Activated B cell treated with CpG ODN at 0.5 μM for 24 hours (primary cell): ENCODE data around the gene MYCBP. TPM values are rescaled to one million over a fixed set of nuclear protein-coding genes. Genes with fewer than 3 reads are reported as not detected.

Experiments
- ATAC-seq: fragments of 200-7000 bp; cut with Tn5 transposase; one replicate; pipeline ENCODE4 v1.10.0; 2021; ENCODE audit warnings: low read depth, mild to moderate bottlenecking, moderate library complexity
- CTCF ChIA-PET: fragments of 350-600 bp; sonication (Branson Sonifier 250); formaldehyde crosslinking; loops from one replicate; lab custom pipeline; 2021; ENCODE audit warnings: antibody characterized with exemption; lab: Charles Lee
- POLR2A ChIA-PET: fragments of 350-600 bp; sonication (Branson Sonifier 250); formaldehyde crosslinking; loops from one replicate; lab custom pipeline; 2021; ENCODE audit warnings: antibody characterized with exemption; lab: Charles Lee
- DNase-seq: peaks from one replicate; pipeline ENCODE4 v3.0.0; 2022
- H3K27ac Mint-ChIP-seq: one replicate; pipeline ENCODE4 v1.8.0; 2020; ENCODE audit warnings: mixed read lengths
- H3K27me3 Mint-ChIP-seq: one replicate; pipeline ENCODE4 v1.8.0; 2021; ENCODE audit warnings: mixed read lengths
- H3K36me3 Mint-ChIP-seq: one replicate; pipeline ENCODE4 v1.8.0; 2021; ENCODE audit warnings: low read depth, mixed read lengths
- H3K4me1 Mint-ChIP-seq: one replicate; pipeline ENCODE4 v1.8.0; 2021; ENCODE audit warnings: mixed read lengths
- H3K4me3 Mint-ChIP-seq: one replicate; pipeline ENCODE4 v1.8.0; 2020; ENCODE audit warnings: mild to moderate bottlenecking, mixed read lengths
- H3K9me3 Mint-ChIP-seq: one replicate; pipeline ENCODE4 v1.8.0; 2020; ENCODE audit warnings: mixed read lengths
- intact Hi-C: fragments of 100-400 bp; cut with micrococcal nuclease; formaldehyde crosslinking; loops from one replicate; pipeline ENCODE4 v1.15.1; 2024
- total RNA-seq: library from RNA; stranded (reverse); gene quantifications from 2 replicates; pipeline ENCODE4 v1.2.3, GENCODE V29; 2022
- TF ChIP-seq, protein P1 (sequence below): fragments of 200-600 bp; IDR thresholded peaks from one replicate; pipeline ENCODE4 v1.8.0; 2022; ENCODE audit warnings: antibody characterized with exemption, mild to moderate bottlenecking

The MYCBP gene
- total RNA-seq, 1 donor from 2014 or later: 18.6 TPM

DNA sequence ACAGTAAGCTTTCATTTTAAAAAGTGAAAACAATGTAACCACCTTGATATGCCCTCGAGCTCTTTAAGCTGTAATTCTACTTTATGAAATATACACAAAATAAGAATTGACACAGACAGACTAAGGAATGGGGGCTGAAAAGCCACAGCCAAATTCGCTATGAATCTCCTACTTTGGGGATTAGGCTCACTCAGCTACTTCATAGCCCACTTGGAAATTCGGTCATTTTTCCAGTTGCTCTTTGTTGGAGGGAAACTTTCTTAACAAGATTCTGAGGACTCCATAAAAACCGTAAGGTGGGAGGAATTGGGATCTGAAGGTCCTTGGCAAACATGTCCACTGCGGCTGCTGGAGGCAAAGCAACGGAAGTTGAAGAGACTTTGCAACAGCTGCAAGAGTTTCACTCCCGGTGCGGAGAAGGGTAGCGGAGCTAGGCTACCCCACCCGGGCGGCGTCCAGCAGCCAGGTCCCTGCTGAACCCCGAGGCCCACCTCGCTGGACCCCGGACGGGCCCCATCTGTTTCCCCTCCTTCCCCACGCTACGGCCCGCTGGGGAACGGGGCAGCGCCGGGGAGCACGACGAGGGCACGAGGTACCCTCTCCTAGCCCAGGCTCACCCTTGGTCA, 634 bp downstream of the MYCBP start:
- H3K9me3 Mint-ChIP-seq: no peaks in the 10 kb centered on the region
- no peaks in the 10 kb centered on the region for H3K27me3 Mint-ChIP-seq
- peaks cover 9% of the 10 kb centered on the region for H3K36me3 Mint-ChIP-seq
- no peak for DNase-seq
- peak; percentile 5 for ATAC-seq
- intact Hi-C loops: loop anchor here (1.0 to 10.0 kb wide), 5 partner anchors 13 to 1180 kb away; partner anchors contain the start of genes AKIRIN1, CDCA8 and RRAGC
- peak overlapping the region; percentile 83 for H3K27ac Mint-ChIP-seq
- POLR2A ChIA-PET: interaction anchor here (0.5 to 2.3 kb wide), 4 partner anchors 10 to 154 kb away, joined by 3 to 9 read pairs (median 8); partner anchors contain the start of genes NDUFS5 and RRAGC
- peak overlapping the region; percentile 92 for H3K4me3 Mint-ChIP-seq
- CTCF ChIA-PET: interaction anchor here (1.5 kb wide), 1 partner anchor 16 kb away, joined by 5 read pairs; no protein-coding TSS in a partner anchor
- peaks cover 29% of the 10 kb centered on the region for H3K4me1 Mint-ChIP-seq
- TF ChIP-seq, protein P1, sequence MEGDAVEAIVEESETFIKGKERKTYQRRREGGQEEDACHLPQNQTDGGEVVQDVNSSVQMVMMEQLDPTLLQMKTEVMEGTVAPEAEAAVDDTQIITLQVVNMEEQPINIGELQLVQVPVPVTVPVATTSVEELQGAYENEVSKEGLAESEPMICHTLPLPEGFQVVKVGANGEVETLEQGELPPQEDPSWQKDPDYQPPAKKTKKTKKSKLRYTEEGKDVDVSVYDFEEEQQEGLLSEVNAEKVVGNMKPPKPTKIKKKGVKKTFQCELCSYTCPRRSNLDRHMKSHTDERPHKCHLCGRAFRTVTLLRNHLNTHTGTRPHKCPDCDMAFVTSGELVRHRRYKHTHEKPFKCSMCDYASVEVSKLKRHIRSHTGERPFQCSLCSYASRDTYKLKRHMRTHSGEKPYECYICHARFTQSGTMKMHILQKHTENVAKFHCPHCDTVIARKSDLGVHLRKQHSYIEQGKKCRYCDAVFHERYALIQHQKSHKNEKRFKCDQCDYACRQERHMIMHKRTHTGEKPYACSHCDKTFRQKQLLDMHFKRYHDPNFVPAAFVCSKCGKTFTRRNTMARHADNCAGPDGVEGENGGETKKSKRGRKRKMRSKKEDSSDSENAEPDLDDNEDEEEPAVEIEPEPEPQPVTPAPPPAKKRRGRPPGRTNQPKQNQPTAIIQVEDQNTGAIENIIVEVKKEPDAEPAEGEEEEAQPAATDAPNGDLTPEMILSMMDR: no peak

- Mint-ChIP-seq H3K4me3 (no peak overlapping the region), H3K27ac (no peak overlapping the region), H3K27me3 (no peaks in the 10 kb centered on the region), H3K36me3 (peaks cover 18% of the 10 kb centered on the region), H3K4me1 (peaks cover 29% of the 10 kb centered on the region), H3K9me3 (no peaks in the 10 kb centered on the region)
- ATAC-seq (no peak), DNase-seq (no peak)
- TF ChIP-seq, protein P1: no peak
- CTCF ChIA-PET: no interaction called here
- POLR2A ChIA-PET: interaction anchor here (0.6 to 0.7 kb wide), 2 partner anchors 78 to 1231 kb away, joined by 4 to 7 read pairs; no protein-coding TSS in a partner anchor
- intact Hi-C loops: loop anchor here (10.0 kb wide), 1 partner anchor 394 kb away; no protein-coding TSS in a partner anchor
Observed at GRCh38 chr1:38870996-38871395, 2.2 kb downstream of the MYCBP start.

- Mint-ChIP-seq H3K9me3 (no peaks in the 10 kb centered on the region), H3K36me3 (peaks cover 43% of the 10 kb centered on the region), H3K27ac (no peak overlapping the region), H3K4me1 (peaks cover 20% of the 10 kb centered on the region), H3K4me3 (no peak overlapping the region), H3K27me3 (no peaks in the 10 kb centered on the region)
- no peak for DNase-seq
- intact Hi-C loops: no loop called here
- CTCF ChIA-PET: no interaction called here
- TF ChIP-seq, protein P1: no peak
- POLR2A ChIA-PET: no interaction called here
- ATAC-seq: no peak
Observed at GRCh38 chr1:38867208-38867607, 5.9 kb downstream of the MYCBP start.

DNA sequence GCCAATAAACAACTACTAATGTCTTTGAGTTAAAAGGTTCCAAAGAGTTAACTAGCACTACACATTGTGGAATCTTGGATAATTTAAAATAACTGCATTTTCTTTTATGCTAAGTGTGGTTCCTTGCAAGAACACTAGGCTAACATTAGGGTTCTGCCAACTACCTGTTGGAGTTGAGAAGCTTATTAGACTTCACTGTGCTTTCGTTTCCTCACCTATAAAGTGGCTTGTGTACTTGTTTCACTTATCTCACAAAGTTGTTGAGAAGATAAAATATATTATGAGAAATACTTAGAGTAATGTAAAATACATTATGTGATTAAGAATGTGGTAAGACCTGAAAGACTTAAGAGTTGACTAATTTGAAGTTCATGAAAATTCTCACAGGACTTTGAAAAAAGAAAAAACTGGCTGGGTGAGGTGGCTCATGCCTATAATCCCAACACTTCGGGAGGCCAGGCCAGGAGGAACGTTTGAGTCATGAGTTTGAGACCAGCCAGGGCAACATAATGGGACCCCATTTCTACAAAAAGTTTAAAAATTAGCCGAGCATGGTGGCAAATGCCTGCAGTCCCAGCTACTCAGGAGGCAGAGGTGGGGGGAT, 7.9 kb downstream of the MYCBP start:
- H3K27me3 Mint-ChIP-seq: no peaks in the 10 kb centered on the region
- POLR2A ChIA-PET: no interaction called here
- peaks cover 24% of the 10 kb centered on the region for H3K4me1 Mint-ChIP-seq
- CTCF ChIA-PET: no interaction called here
- H3K36me3 Mint-ChIP-seq: peaks cover 46% of the 10 kb centered on the region
- H3K9me3 Mint-ChIP-seq: no peaks in the 10 kb centered on the region
- TF ChIP-seq, protein P1: no peak
- no peak for ATAC-seq
- intact Hi-C loops: no loop called here
- no peak overlapping the region for H3K27ac Mint-ChIP-seq
- no peak for DNase-seq
- no peak overlapping the region for H3K4me3 Mint-ChIP-seq

DNA sequence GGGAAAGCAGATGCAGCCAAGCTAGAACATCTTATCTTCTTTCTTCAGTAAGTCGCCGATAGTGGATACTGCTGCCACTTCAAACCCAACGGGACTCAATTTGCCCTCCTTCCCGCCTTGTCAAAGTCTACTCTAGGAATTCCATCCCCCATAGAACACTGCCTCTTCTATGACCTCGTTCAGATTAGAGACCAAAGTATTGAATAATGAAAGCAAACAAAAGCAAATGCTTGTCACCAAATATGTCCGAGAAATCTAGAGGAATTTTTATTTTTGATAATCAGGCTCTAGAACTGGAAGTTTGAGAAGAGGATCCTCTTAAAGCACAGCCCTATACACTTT, 12.7 kb downstream of the MYCBP start:
- Mint-ChIP-seq H3K4me1 (peaks cover 47% of the 10 kb centered on the region), H3K9me3 (no peaks in the 10 kb centered on the region), H3K27ac (peak overlapping the region; percentile 83), H3K27me3 (no peaks in the 10 kb centered on the region), H3K4me3 (peak overlapping the region; percentile 95), H3K36me3 (peaks cover 57% of the 10 kb centered on the region)
- ATAC-seq (no peak), DNase-seq (no peak)
- ChIA-PET POLR2A (interaction anchor here (0.8 kb wide), 1 partner anchor 13 kb away, joined by 4 read pairs; the partner anchor contains the start of gene MYCBP), CTCF (no interaction called here)
- TF ChIP-seq, protein P1: no peak
- intact Hi-C loops: no loop called here
